ENCODE results near the gene EVI5.
A peak's percentile ranks its signal among the peaks of the same experiment; 100 is the strongest.
"Not testable (repeated sequence)": the region's sequence is repeated elsewhere in the genome, so short reads cannot be mapped to it uniquely, and the experiment has no call there.

The EVI5 gene

GRCh38 chr1:92743221-92743620, 41.7 kb downstream of the EVI5 start:
- H3K4me3 Mint-ChIP-seq: no peak overlapping the region
- H3K36me3 Mint-ChIP-seq (ENCODE audit: low read depth): peaks cover 3% of the 10 kb centered on the region
- H3K27ac Mint-ChIP-seq: no peak overlapping the region
- H3K4me1 Mint-ChIP-seq: no peaks in the 10 kb centered on the region
- no peak for TF ChIP-seq CTCF (IDR thresholded peaks at IDR 0.05; ENCODE audit: unreplicated experiment in 3 of 3)
- H3K9me3 Mint-ChIP-seq: no peaks in the 10 kb centered on the region
- no peaks in the 10 kb centered on the region for H3K27me3 Mint-ChIP-seq (ENCODE audit: low read depth)

GRCh38 chr1:92739669-92740524, 45.0 kb downstream of the EVI5 start:
- H3K4me1 Mint-ChIP-seq: no peaks in the 10 kb centered on the region
- no peaks in the 10 kb centered on the region for H3K27me3 Mint-ChIP-seq (ENCODE audit: low read depth)
- TF ChIP-seq CTCF (IDR thresholded peaks at IDR 0.05; ENCODE audit: unreplicated experiment in 3 of 3): no peak
- peaks cover 8% of the 10 kb centered on the region for H3K36me3 Mint-ChIP-seq (ENCODE audit: low read depth)
- H3K27ac Mint-ChIP-seq: no peak overlapping the region
- no peaks in the 10 kb centered on the region for H3K9me3 Mint-ChIP-seq
- H3K4me3 Mint-ChIP-seq: no peak overlapping the region

GRCh38 chr1:92736395-92736794, 48.5 kb downstream of the EVI5 start:
- peak in 2 of 3 experiments; percentile 15 to 18 for TF ChIP-seq CTCF (IDR thresholded peaks at IDR 0.05; ENCODE audit: unreplicated experiment in 3 of 3)
- Mint-ChIP-seq H3K9me3 (peaks cover 5% of the 10 kb centered on the region), H3K27me3 (ENCODE audit: low read depth) (no peaks in the 10 kb centered on the region), H3K27ac (no peak overlapping the region), H3K4me1 (no peaks in the 10 kb centered on the region), H3K4me3 (no peak overlapping the region), H3K36me3 (ENCODE audit: low read depth) (peaks cover 35% of the 10 kb centered on the region)

- Mint-ChIP-seq H3K27me3 (ENCODE audit: low read depth) (no peaks in the 10 kb centered on the region), H3K9me3 (peaks cover 5% of the 10 kb centered on the region), H3K4me3 (no peak overlapping the region), H3K36me3 (ENCODE audit: low read depth) (peaks cover 60% of the 10 kb centered on the region), H3K27ac (no peak overlapping the region), H3K4me1 (no peaks in the 10 kb centered on the region)
- TF ChIP-seq CTCF (IDR thresholded peaks at IDR 0.05; ENCODE audit: unreplicated experiment in 3 of 3): no peak
Observed at GRCh38 chr1:92730476-92730875, 54.4 kb downstream of the EVI5 start.

- Mint-ChIP-seq H3K27ac (no peak overlapping the region), H3K4me1 (no peaks in the 10 kb centered on the region), H3K27me3 (ENCODE audit: low read depth) (no peaks in the 10 kb centered on the region), H3K4me3 (no peak overlapping the region), H3K36me3 (ENCODE audit: low read depth) (peaks cover 62% of the 10 kb centered on the region), H3K9me3 (peaks cover 10% of the 10 kb centered on the region)
- no peak for TF ChIP-seq CTCF (IDR thresholded peaks at IDR 0.05; ENCODE audit: unreplicated experiment in 3 of 3)
Observed at GRCh38 chr1:92728697-92729096, 56.2 kb downstream of the EVI5 start.

- not testable (repeated sequence) for H3K4me1 Mint-ChIP-seq, H3K4me3 Mint-ChIP-seq, H3K27ac Mint-ChIP-seq
Observed at GRCh38 chr1:92723713-92724112, 61.2 kb downstream of the EVI5 start.

More at GRCh38 chr1:92723713-92724112, 61.2 kb downstream of the EVI5 start:
- H3K9me3 Mint-ChIP-seq: peaks cover 30% of the 10 kb centered on the region
- H3K36me3 Mint-ChIP-seq (ENCODE audit: low read depth): peaks cover 63% of the 10 kb centered on the region
- H3K27me3 Mint-ChIP-seq (ENCODE audit: low read depth): not testable (repeated sequence)
